MCF 10A (cell line): ENCODE data around the gene EMID1. TPM values are rescaled to one million over a fixed set of nuclear protein-coding genes. Genes with fewer than 3 reads are reported as not detected.
A peak's percentile ranks its signal among the peaks of the same experiment; 100 is the strongest.

Experiments used
- BruUV-seq: library from RNA; stranded (reverse); fragments of 400-500 nt; replicated peaks from 2 replicates; lab custom pipeline; 2021; lab: Mats Ljungman, UMichigan
- CTCF ChIA-PET: fragments of 300-600 bp; sonication (Branson Sonifier 250); formaldehyde crosslinking; extraction: SDS; loops from one replicate; lab custom pipeline; 2021; ENCODE audit warnings: antibody characterized with exemption, inconsistent platforms; lab: Yijun Ruan, JAX
- POLR2A ChIA-PET: fragments of 300-600, 350-650 bp; sonication (Branson Sonifier 250); formaldehyde crosslinking; extraction: SDS; loops from one replicate; lab custom pipeline; 2020; ENCODE audit warnings: antibody characterized with exemption, inconsistent platforms; lab: Yijun Ruan, JAX
- DNase-seq: peaks from one replicate; pipeline ENCODE4 v3.0.0-alpha.2; 2018; ENCODE audit not compliant: unreplicated experiment
- H3K27ac Mint-ChIP-seq: one replicate; pipeline ENCODE4 v1.8.0; 2022; ENCODE audit warnings: mild to moderate bottlenecking, low read depth, mixed read lengths; ENCODE audit not compliant: unreplicated experiment
- H3K27me3 Mint-ChIP-seq: one replicate; pipeline ENCODE4 v1.8.0; 2022; ENCODE audit warnings: mixed read lengths; ENCODE audit not compliant: insufficient read depth, unreplicated experiment
- H3K36me3 Mint-ChIP-seq: one replicate; pipeline ENCODE4 v1.8.0; 2022; ENCODE audit warnings: mild to moderate bottlenecking, moderate library complexity, mixed read lengths; ENCODE audit not compliant: insufficient read depth, unreplicated experiment
- H3K4me1 Mint-ChIP-seq: one replicate; pipeline ENCODE4 v1.8.0; 2022; ENCODE audit warnings: mixed read lengths; ENCODE audit not compliant: insufficient read depth, unreplicated experiment
- H3K4me3 Mint-ChIP-seq: one replicate; pipeline ENCODE4 v1.8.0; 2022; ENCODE audit warnings: mild to moderate bottlenecking, moderate library complexity, mixed read lengths; ENCODE audit not compliant: unreplicated experiment
- H3K9me3 Mint-ChIP-seq: one replicate; pipeline ENCODE4 v1.8.0; 2022; ENCODE audit warnings: mixed read lengths; ENCODE audit not compliant: unreplicated experiment
- CTCF ChIP-seq: fragments of 200-600 bp; IDR thresholded peaks from one replicate; pipeline ENCODE4 v1.8.0; 2022; ENCODE audit warnings: antibody characterized with exemption, mild to moderate bottlenecking; ENCODE audit not compliant: unreplicated experiment
- intact Hi-C: fragments of 100-400 bp; cut with micrococcal nuclease; formaldehyde crosslinking; loops from 2 replicates; pipeline ENCODE4 v1.14.1; 2022
- total RNA-seq: library from RNA; stranded (reverse); gene quantifications from 2 replicates; pipeline ENCODE4 v1.2.3, GENCODE V29; 2022

The EMID1 gene
- total RNA-seq, 1 experiment from 2014 or later, result not detected

GRCh38 chr22:29208502-29208862 is 2.8 kb downstream of the EMID1 start:
- Mint-ChIP-seq H3K36me3 (peaks cover 7% of the 10 kb centered on the region), H3K27me3 (peaks cover 11% of the 10 kb centered on the region), H3K9me3 (no peaks in the 10 kb centered on the region), H3K4me3 (no peak overlapping the region), H3K27ac (no peak overlapping the region), H3K4me1 (peaks cover 10% of the 10 kb centered on the region)
- ChIA-PET POLR2A (interaction anchor here (0.6 to 0.7 kb wide), 2 partner anchors 572 to 1084 kb away, joined by 3 read pairs; no protein-coding TSS in a partner anchor), CTCF (interaction anchor here (0.6 to 1.7 kb wide), 2 partner anchors 37 to 815 kb away, joined by 3 to 6 read pairs; no protein-coding TSS in a partner anchor)
- DNase-seq, result no peak
- intact Hi-C loops, result no loop called here
- no TSS peak for BruUV-seq
- TF ChIP-seq CTCF, result no peak

- no peak for TF ChIP-seq CTCF
- no peak overlapping the region for H3K4me3 Mint-ChIP-seq
- CTCF ChIA-PET, result interaction anchor here (1.7 kb wide), 1 partner anchor 37 kb away, joined by 6 read pairs; no protein-coding TSS in a partner anchor
- POLR2A ChIA-PET, result interaction anchor here (0.6 kb wide), 1 partner anchor 1083 kb away, joined by 3 read pairs; no protein-coding TSS in a partner anchor
- H3K27ac Mint-ChIP-seq, result no peak overlapping the region
- H3K27me3 Mint-ChIP-seq, result peaks cover 11% of the 10 kb centered on the region
- peaks cover 10% of the 10 kb centered on the region for H3K4me1 Mint-ChIP-seq
- intact Hi-C loops, result no loop called here
- peaks cover 7% of the 10 kb centered on the region for H3K36me3 Mint-ChIP-seq
- H3K9me3 Mint-ChIP-seq, result no peaks in the 10 kb centered on the region
- BruUV-seq, result no TSS peak
- no peak for DNase-seq
Measured at GRCh38 chr22:29208879-29209623, 3.4 kb downstream of the EMID1 start.

- Mint-ChIP-seq H3K27ac (no peak overlapping the region), H3K4me3 (no peak overlapping the region), H3K27me3 (peaks cover 11% of the 10 kb centered on the region), H3K9me3 (no peaks in the 10 kb centered on the region), H3K4me1 (peaks cover 10% of the 10 kb centered on the region), H3K36me3 (peaks cover 7% of the 10 kb centered on the region)
- no TSS peak for BruUV-seq
- POLR2A ChIA-PET, result no interaction called here
- TF ChIP-seq CTCF, result no peak
- peak; percentile 1 for DNase-seq
- intact Hi-C loops, result no loop called here
- CTCF ChIA-PET, result interaction anchor here (0.6 to 1.7 kb wide), 2 partner anchors 36 to 1280 kb away, joined by 5 to 6 read pairs; no protein-coding TSS in a partner anchor
Measured at GRCh38 chr22:29209624-29209929, 3.9 kb downstream of the EMID1 start.

GRCh38 chr22:29211066-29211465 is 5.4 kb downstream of the EMID1 start:
- no TSS peak for BruUV-seq
- intact Hi-C loops, result no loop called here
- CTCF ChIA-PET, result interaction anchor here (0.5 to 0.6 kb wide), 2 partner anchors 73 to 382 kb away, joined by 3 read pairs; no protein-coding TSS in a partner anchor

More at GRCh38 chr22:29211066-29211465, 5.4 kb downstream of the EMID1 start:
- Mint-ChIP-seq H3K27ac (no peak overlapping the region), H3K36me3 (peaks cover 7% of the 10 kb centered on the region), H3K27me3 (peaks cover 8% of the 10 kb centered on the region), H3K4me3 (no peak overlapping the region), H3K9me3 (no peaks in the 10 kb centered on the region), H3K4me1 (peaks cover 10% of the 10 kb centered on the region)
- POLR2A ChIA-PET, result no interaction called here
- no peak for TF ChIP-seq CTCF
- DNase-seq, result no peak
